GM08714 (cell line): ENCODE data around the gene RILPL2.
"Not testable (repeated sequence)": the region's sequence is repeated elsewhere in the genome, so short reads cannot be mapped to it uniquely, and the experiment has no call there.

Experiments
- H3K4me3 ChIP-seq: fragments of 200-500 bp; sonication (Bioruptor generic); 2 replicates; pipeline ENCODE4 v1.5.1; 2014; ENCODE audit warnings: mild to moderate bottlenecking, low read length, inconsistent platforms
- ZNF274 ChIP-seq: IDR thresholded peaks from 2 replicates; pipeline ENCODE4 v1.6.1; 2012; ENCODE audit warnings: mild to moderate bottlenecking, low read depth, low read length

RILPL2 gene

DNA sequence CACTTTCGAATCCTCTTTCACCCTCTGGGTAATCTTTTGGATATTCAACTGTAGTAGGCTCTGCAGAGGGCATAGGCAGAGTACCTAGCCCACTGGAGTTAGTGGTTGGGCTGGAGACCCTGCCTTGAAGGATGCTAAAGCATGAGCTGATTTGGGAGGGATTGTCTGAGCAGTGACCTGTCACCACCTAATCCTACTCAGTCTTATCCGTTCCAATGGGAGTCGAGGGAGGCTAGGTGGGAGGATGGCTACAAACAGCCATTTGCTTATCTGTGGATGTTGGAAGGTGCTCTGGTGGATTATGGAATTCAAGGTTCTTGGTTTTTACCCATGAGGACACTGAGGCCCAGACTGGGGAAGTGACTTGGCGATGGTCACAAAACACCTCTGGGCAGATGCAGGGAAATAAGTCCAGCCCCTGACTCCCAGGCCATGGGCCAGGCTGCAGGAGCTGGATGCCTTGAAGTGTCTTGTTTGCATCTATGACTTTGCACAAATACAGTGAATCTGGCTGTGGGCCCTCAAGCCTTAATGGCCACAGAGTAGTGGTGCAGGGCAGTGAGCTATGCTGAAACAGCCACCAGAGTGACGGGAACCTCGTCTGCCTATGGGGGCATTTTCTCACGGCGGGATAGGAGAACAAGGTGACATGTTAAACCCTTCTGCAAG lies 48.8 kb downstream of the RILPL2 start:
- H3K4me3 ChIP-seq = peak overlapping the region; percentile 55; the same call in 1 of the 2 replicates
- TF ChIP-seq ZNF274 = no peak

DNA sequence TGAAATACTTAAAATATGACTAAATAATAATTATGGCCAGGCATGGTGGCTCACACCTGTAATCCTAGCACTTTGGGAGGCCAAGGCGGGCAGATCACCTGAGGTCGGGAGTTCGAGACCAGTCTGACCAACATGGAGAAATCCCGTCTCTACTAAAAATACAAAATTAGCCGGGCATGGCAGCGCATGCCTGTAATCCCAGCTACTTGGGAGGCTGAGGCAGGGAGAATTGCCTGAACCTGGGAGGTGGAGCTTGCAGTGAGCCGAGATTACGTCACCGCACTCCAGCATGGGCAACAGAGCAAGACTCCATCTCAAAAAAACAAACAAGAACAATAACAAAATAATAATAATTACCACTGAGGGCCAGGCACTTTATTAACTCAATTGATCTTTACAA lies 50.9 kb downstream of the RILPL2 start:
- not testable (repeated sequence) for H3K4me3 ChIP-seq

DNA sequence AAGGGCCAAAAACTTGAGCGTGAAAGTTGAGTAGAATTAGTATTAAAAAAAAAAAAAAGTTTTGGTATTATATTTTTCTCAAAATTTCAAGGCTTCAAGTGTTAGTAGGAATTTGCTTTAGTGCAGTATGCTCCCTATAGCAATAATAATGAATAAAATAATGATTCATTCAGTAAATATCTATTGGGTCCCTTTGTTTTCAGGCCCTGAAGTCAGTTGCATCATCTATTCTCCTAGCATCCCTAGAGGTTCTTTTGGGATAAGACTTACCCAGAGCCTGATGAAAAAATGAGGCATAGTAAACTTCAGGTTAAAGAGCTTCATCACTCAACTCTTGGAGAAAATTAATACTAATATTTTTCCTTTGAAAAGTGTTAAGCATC lies 51.5 kb downstream of the RILPL2 start:
- TF ChIP-seq ZNF274 = no peak
- H3K4me3 ChIP-seq = peak overlapping the region; percentile 90

DNA sequence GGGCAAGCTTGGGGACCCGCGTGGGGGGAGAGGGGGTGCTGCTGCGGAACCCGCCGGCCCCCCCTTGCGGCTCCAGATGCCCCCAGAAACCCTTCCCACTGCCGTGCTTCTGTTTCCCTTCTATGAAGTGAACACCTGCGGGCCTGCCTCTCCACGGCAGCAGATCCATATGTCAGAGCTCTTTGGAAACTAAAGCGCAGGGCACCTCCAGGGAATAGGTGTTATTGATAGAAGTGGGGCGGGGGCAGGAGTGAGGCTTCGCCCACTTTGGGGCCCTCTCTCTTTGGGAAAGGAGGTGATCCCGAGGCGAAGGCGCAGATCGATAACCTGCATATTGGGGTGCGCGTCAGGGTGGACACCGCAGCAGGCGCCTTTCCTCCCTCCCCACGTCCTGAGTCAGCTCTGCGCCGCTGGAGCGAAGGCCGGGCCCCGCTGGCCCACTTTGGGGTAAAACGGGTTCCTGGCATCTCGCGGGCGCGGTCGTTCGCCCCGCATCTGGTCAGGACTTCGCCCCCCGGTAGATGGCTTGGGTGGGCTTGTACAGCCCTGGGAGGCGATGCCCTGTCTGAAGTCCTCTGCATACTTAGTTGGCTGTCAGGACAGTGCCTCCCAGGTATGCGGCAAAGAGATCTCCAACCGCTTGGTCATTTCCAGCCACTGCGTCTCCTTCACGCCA lies 52.0 kb downstream of the RILPL2 start:
- TF ChIP-seq ZNF274 = no peak
- H3K4me3 ChIP-seq = peak overlapping the region; percentile 90

DNA sequence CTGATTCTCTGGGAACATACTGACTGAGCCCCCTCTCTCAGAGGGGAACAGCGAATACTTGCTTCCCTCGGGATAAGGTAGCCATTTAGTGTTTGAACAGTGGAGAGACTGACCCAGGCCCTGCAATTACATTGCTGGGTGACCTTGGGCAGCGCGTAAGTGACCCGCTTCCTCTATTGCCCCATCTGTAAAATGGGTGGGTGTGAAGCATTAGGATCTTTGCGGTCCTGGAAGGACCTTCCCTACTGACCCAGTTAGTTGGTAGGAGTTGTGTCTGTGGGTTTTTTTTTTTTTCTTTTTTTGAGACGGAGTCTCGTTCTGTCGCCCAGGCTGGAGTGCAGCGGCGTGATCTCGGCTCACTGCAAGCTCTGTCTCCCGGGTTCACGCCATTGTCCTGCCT lies 53.8 kb downstream of the RILPL2 start:
- no peak for TF ChIP-seq ZNF274
- H3K4me3 ChIP-seq = no peak overlapping the region; the same call in 1 of the 2 replicates

DNA sequence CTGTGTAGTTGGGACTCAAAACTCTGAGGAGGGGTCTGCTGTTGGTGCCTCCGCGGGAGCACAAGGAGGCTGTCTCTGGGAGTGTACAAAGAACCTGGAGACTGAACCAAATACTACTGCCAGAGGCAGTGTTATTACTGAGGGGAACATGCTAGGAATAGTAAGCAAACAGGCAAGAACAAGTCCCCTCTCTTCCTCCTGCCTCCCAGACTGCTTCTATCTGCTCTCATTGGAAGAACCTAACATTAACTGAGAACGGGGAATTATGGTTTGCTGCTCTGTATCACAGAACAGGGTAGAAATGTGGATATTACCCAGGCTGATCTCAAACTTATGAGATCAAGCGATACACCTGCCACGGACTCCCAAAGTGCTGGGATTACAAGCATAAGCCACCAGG lies 57.1 kb downstream of the RILPL2 start:
- TF ChIP-seq ZNF274 = no peak
- no peak overlapping the region for H3K4me3 ChIP-seq

DNA sequence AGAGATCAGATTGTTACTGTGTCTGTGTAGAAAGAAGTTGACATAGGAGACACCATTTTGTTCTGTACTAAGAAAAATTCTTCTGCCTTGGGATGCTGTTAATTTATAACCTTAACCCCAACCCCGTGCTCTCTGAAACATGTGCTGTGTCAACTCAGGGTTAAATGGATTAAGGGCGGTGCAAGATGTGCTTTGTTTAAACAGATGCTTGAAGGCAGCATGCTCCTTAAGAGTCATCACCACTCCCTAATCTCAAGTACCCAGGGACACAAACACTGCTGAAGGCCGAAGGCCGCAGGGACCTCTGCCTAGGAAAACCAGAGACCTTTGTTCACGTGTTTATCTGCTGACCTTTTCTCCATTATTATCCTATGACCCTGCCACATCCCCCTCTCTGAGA lies 64.1 kb downstream of the RILPL2 start:
- not testable (repeated sequence) for H3K4me3 ChIP-seq

DNA sequence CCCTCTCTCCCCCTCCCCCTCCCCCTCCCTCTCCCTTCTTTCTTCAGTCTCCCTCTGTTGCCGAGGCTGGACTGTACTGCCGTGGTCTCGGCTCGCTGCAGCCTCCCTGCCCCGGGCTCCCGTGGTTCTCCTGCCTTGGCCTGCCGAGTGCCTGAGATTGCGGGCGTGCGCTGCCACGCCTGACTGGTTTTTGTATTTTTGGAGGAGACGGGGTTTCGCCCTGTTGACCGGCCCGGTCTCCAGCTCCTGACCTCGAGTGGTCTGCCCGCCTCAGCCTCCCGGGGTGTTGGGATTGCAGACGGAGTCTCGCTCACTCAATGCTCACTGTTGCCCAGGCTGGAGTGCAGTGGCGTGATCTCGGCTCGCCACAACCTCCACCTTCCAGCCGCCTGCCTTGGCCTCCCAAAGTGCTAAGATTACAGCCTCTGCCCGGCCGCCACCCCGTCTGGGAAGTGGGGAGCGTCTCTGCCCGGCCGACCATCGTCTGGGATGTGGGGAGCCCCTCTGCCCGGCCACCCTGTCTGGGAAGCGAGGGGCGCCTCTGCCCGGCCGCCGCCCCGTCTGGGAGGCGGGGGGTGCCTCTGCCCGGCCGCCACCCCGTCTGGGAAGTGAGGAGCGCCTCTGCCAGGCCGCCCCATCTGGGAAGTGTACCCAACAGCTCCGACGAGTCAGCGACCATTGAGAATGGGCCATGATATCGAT lies 64.7 kb downstream of the RILPL2 start:
- not testable (repeated sequence) for H3K4me3 ChIP-seq

DNA sequence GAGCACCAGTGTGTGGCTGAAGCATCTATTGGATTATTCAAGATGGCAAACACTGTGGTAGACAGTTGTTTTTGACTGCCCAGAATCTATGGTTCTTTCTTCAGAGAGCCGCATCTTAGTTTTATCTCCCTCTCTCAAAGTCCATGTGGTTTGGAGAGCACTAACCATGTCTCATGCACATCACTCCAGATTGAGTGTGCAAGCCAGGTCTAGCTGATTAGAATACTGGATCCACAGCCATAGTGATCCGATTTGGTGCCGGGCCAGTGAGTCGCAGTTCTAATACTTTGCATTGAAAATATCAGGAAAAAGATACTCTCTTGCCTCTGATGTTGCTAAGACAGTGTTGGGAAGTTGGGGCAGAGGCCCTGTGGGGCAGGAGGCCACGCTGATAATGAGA lies 67.3 kb downstream of the RILPL2 start:
- no peak for TF ChIP-seq ZNF274
- no peak overlapping the region for H3K4me3 ChIP-seq

DNA sequence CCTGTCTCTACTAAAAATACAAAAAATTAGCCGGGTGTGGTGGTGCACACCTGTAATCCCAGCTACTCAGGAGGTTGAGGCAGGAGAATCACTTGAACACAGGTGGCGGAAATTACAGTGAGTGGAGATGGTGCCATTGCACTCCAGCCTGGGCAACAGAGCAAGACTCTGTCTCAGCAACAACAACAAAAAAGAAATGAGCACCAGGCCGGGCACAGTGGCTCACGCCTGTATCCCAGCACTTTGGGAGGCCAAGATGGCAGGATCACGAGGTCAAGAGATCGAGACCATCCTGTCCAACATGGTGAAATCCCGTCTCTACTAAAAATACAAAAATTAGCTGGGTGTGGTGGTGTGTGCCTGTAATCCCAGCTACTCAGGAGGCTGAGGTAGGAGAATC lies 68.1 kb downstream of the RILPL2 start:
- not testable (repeated sequence) for H3K4me3 ChIP-seq

DNA sequence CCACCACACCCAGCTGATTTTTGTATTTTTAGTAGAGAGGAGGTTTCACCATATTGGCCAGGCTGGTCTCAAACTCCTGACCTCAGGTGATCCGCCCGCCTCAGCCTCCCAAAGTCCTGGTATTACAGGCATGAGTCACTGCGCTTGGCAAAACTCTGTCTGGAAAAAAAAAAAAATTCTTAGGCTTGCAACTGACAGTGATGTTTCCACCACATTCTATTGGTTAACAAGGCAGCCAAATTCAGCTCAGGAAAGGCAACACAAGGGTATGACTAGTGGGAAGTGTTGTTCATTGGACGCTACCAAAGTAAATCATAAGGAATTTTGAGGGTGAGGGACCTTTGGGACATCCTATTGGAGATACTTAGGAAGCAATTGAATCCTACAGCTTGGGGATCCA lies 69.0 kb downstream of the RILPL2 start:
- TF ChIP-seq ZNF274 = no peak
- H3K4me3 ChIP-seq = no peak overlapping the region
